OCI-LY1 (cell line): Measurements from ENCODE around the gene RPS8.
A peak's percentile ranks its signal among the peaks of the same experiment; 100 is the strongest.
"Not testable (repeated sequence)": the region's sequence is repeated elsewhere in the genome, so short reads cannot be mapped to it uniquely, and the experiment has no call there.

ENCODE experiments used
- H2AFZ ChIP-seq: fragments of 200-600 bp; sonication (generic), shearing (Covaris generic); 2 replicates; pipeline ENCODE4 v1.6.0; 2014; ENCODE audit warnings: antibody characterized with exemption, mild to moderate bottlenecking, low read length
- H3F3A ChIP-seq: fragments of 200-600 bp; sonication (generic), shearing (Covaris generic); 2 replicates; pipeline ENCODE4 v1.6.0; 2014; ENCODE audit warnings: mild to moderate bottlenecking, antibody characterized with exemption, low read length, moderate library complexity; ENCODE audit not compliant: insufficient read depth
- H3K27ac ChIP-seq: fragments of 200-600 bp; sonication (generic); 2 replicates; pipeline ENCODE4 v1.5.1; 2014; ENCODE audit warnings: low read length, mixed run types, mild to moderate bottlenecking, low read depth; ENCODE audit not compliant: poor library complexity, severe bottlenecking
- H3K27me3 ChIP-seq: fragments of 200-600 bp; sonication (generic); 2 replicates; pipeline ENCODE4 v1.6.0; 2014; ENCODE audit warnings: antibody characterized with exemption, mild to moderate bottlenecking, low read length, moderate library complexity; ENCODE audit not compliant: insufficient read depth
- H3K36me3 ChIP-seq: fragments of 200-600 bp; sonication (generic); 2 replicates; pipeline ENCODE4 v1.6.1; 2014; ENCODE audit warnings: mild to moderate bottlenecking, antibody characterized with exemption, low read length, moderate library complexity, mixed read lengths; ENCODE audit not compliant: insufficient read depth
- H3K4me1 ChIP-seq: fragments of 200-600 bp; sonication (generic); 2 replicates; pipeline ENCODE4 v1.5.1; 2014; ENCODE audit warnings: mild to moderate bottlenecking, low read length, moderate library complexity; ENCODE audit not compliant: insufficient read depth, severe bottlenecking
- H3K4me2 ChIP-seq: fragments of 200-600 bp; sonication (generic), shearing (Covaris generic); 2 replicates; pipeline ENCODE4 v1.6.1; 2014; ENCODE audit warnings: low read length
- H3K4me3 ChIP-seq: fragments of 200-600 bp; sonication (generic); 2 replicates; pipeline ENCODE4 v1.5.1; 2014; ENCODE audit warnings: low read length, low read depth, mild to moderate bottlenecking, mixed read lengths; ENCODE audit not compliant: poor library complexity, severe bottlenecking
- H3K79me2 ChIP-seq: fragments of 200-600 bp; shearing (Covaris generic); 2 replicates; pipeline ENCODE4 v1.6.1; 2016; ENCODE audit warnings: mixed run types, low read length, mixed read lengths; ENCODE audit not compliant: insufficient read depth
- H3K9ac ChIP-seq: fragments of 200-600 bp; sonication (generic), shearing (Covaris generic); 2 replicates; pipeline ENCODE4 v1.6.1; 2014; ENCODE audit warnings: mild to moderate bottlenecking, low read length, mixed read lengths
- H3K9me2 ChIP-seq: fragments of 200-600 bp; sonication (generic), shearing (Covaris generic); 2 replicates; pipeline ENCODE4 v1.6.1; 2014; ENCODE audit warnings: low read depth, mild to moderate bottlenecking, low read length, mixed read lengths
- H3K9me3 ChIP-seq: fragments of 200-600 bp; shearing (Covaris generic); 2 replicates; pipeline ENCODE4 v1.6.1; 2014; ENCODE audit warnings: low read length, mixed read lengths
- H4K20me1 ChIP-seq: fragments of 200-600 bp; sonication (generic), shearing (Covaris generic); 2 replicates; pipeline ENCODE4 v1.6.0; 2016; ENCODE audit warnings: mild to moderate bottlenecking, low read length; ENCODE audit not compliant: insufficient read depth
- EZH2 ChIP-seq: fragments of 200-600 bp; sonication (generic), shearing (Covaris generic); IDR thresholded peaks from 2 replicates; pipeline ENCODE4 v1.8.0; 2017; ENCODE audit warnings: borderline replicate concordance, mixed run types, mild to moderate bottlenecking, antibody characterized with exemption, low read length, moderate library complexity, mixed read lengths
- TF ChIP-seq, protein P1 (sequence below): fragments of 200-600 bp; sonication (generic), shearing (Covaris generic); IDR thresholded peaks from 2 replicates; pipeline ENCODE4 v1.5.1; 2017; ENCODE audit warnings: mild to moderate bottlenecking, antibody characterized with exemption, low read length, moderate library complexity, mixed read lengths

The RPS8 gene

DNA sequence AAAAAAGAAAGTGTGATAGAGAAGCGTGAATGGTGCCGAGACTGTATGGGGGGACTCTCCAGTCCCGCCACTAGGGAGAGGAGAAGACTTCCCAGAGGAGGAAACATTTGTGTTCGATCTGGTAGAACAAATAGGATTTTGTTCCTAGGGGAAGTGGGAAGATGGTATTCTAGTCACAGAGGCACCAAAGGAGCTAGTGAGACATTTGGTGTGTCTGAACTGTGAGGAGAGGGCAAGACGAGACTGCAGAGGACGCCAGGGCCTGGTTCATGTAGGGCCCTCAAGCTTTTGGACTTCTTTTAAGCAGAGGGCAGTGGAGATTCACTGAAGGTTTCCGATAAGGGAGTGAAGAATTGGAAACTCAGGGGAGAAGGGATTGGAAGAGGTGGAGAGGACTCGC lies 35.9 kb downstream of the RPS8 start:
- H4K20me1 ChIP-seq, result no peaks in the 10 kb centered on the region
- H3K9me3 ChIP-seq, result no peaks in the 10 kb centered on the region
- TF ChIP-seq EZH2, result no peak
- TF ChIP-seq, protein P1, sequence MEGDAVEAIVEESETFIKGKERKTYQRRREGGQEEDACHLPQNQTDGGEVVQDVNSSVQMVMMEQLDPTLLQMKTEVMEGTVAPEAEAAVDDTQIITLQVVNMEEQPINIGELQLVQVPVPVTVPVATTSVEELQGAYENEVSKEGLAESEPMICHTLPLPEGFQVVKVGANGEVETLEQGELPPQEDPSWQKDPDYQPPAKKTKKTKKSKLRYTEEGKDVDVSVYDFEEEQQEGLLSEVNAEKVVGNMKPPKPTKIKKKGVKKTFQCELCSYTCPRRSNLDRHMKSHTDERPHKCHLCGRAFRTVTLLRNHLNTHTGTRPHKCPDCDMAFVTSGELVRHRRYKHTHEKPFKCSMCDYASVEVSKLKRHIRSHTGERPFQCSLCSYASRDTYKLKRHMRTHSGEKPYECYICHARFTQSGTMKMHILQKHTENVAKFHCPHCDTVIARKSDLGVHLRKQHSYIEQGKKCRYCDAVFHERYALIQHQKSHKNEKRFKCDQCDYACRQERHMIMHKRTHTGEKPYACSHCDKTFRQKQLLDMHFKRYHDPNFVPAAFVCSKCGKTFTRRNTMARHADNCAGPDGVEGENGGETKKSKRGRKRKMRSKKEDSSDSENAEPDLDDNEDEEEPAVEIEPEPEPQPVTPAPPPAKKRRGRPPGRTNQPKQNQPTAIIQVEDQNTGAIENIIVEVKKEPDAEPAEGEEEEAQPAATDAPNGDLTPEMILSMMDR, result no peak
- H3K9ac ChIP-seq, result no peak overlapping the region
- no peaks in the 10 kb centered on the region for H3K27me3 ChIP-seq
- no peak overlapping the region for H2AFZ ChIP-seq
- H3K36me3 ChIP-seq, result no peaks in the 10 kb centered on the region
- no peak overlapping the region for H3K4me3 ChIP-seq
- H3K4me1 ChIP-seq, result peaks cover 55% of the 10 kb centered on the region
- H3K27ac ChIP-seq, result no peak overlapping the region
- no peaks in the 10 kb centered on the region for H3K79me2 ChIP-seq
- H3F3A ChIP-seq, result no peaks in the 10 kb centered on the region
- H3K9me2 ChIP-seq, result no peaks in the 10 kb centered on the region
- H3K4me2 ChIP-seq, result no peak overlapping the region

DNA sequence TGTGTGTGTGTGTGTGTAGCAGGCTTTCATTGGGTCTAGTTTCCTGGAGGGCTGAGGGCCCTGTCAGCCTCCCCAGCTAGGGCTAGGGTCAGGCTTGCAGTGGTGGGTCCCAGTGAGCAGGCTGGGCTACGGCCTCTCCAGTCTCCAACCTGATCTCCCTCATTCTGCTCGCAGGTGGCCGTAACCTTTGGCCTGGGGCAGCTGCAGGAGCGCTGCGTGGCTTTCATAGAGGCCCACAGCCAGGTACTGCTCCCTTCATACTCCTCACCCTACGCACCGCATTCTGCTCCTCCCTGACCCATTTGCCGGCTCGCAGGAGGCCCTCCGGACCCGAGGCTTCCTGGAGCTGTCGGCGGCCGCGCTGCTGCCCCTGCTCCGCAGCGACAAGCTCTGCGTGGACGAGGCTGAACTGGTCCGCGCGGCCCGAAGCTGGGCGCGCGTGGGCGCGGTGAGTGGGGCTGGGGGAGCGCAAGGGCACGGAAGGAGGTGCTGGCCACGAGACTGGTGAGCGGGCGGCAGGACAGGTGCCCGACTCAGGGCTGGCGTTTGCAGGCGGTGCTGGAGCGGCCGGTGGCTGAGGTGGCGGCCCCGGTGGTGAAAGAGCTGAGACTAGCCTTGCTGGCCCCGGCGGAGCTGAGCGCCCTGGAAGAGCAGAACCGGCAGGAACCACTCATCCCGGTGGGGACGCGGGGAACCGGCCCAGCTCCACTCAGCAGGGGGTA lies 37.6 kb downstream of the RPS8 start:
- no peak overlapping the region for H3K27ac ChIP-seq
- no peaks in the 10 kb centered on the region for H3K79me2 ChIP-seq
- no peaks in the 10 kb centered on the region for H4K20me1 ChIP-seq
- H3K9ac ChIP-seq, result peak overlapping the region; percentile 92
- H3K27me3 ChIP-seq, result no peaks in the 10 kb centered on the region
- no peaks in the 10 kb centered on the region for H3K9me3 ChIP-seq
- TF ChIP-seq EZH2, result no peak
- TF ChIP-seq, protein P1, result no peak
- peak overlapping the region; percentile 89 for H3K4me2 ChIP-seq
- H2AFZ ChIP-seq, result 0 out of 2 replicates have a peak overlapping the region, but pooled peaks have one; percentile 39
- no peaks in the 10 kb centered on the region for H3K9me2 ChIP-seq
- peak overlapping the region; percentile 68 for H3K4me3 ChIP-seq
- peaks cover 44% of the 10 kb centered on the region for H3K4me1 ChIP-seq
- H3K36me3 ChIP-seq, result no peaks in the 10 kb centered on the region
- H3F3A ChIP-seq, result no peaks in the 10 kb centered on the region

DNA sequence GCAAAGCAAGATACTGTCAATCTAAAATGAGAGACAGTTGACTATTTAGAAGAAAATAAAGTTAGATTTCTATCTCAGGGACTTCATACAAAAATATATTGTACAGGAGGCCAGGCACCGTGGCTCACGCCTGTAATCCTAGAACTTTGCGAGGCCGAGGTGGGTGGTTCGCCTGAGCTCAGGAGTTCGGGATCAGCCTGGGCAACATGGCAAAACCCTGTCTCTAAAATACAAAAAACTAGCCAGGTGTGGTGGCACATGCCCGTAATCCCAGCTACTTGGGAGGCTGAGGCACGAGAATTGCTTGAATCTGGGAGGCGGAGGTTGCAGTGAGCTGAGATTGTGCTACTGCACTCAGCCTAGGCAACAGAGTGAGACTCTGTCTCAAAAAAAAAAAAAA lies 40.6 kb downstream of the RPS8 start:
- H3K9me2 ChIP-seq, H3K4me3 ChIP-seq, H3K27me3 ChIP-seq, H3K79me2 ChIP-seq, H3K36me3 ChIP-seq, H3K27ac ChIP-seq, H3K9me3 ChIP-seq, H3K9ac ChIP-seq, H2AFZ ChIP-seq, H4K20me1 ChIP-seq, H3K4me2 ChIP-seq, H3F3A ChIP-seq: not testable (repeated sequence)
- H3K4me1 ChIP-seq, result peaks cover 35% of the 10 kb centered on the region

DNA sequence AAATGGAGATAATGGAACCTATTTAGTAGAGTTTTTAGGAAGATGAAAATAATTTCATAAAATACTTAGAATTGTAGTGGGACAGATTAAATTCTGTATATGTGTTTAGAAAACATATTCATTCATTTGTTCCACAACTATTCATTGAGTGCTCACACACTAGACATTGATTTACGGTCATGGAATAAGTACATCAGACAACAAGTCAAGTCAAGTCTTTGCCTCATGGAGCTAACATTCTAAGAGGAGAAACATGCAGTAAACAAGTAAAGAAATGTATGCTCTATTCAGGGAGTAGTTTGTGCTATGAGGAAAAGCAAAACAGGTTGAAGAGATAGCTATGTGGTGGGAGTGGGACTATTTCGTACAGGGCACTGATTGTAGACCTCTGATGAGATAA lies 42.0 kb downstream of the RPS8 start:
- H4K20me1 ChIP-seq, result no peaks in the 10 kb centered on the region
- no peaks in the 10 kb centered on the region for H3K27me3 ChIP-seq
- H3K9me3 ChIP-seq, result no peaks in the 10 kb centered on the region
- no peaks in the 10 kb centered on the region for H3K36me3 ChIP-seq
- no peaks in the 10 kb centered on the region for H3K9me2 ChIP-seq
- H3K9ac ChIP-seq, result no peak overlapping the region
- TF ChIP-seq EZH2, result no peak
- TF ChIP-seq, protein P1, result no peak
- H3F3A ChIP-seq, result no peaks in the 10 kb centered on the region
- no peaks in the 10 kb centered on the region for H3K79me2 ChIP-seq
- H3K4me2 ChIP-seq, result no peak overlapping the region
- no peak overlapping the region for H2AFZ ChIP-seq
- H3K4me3 ChIP-seq, result no peak overlapping the region
- no peak overlapping the region for H3K27ac ChIP-seq
- peaks cover 35% of the 10 kb centered on the region for H3K4me1 ChIP-seq
